CD14-positive monocyte (primary cell): ENCODE measurements around the gene TMED1. TPM values are rescaled to one million over a fixed set of nuclear protein-coding genes. Genes with fewer than 3 reads are reported as not detected.

Source experiments
- DNase-seq, 3 donors: peaks; one replicate each; pipeline ENCODE4 v3.0.0-alpha.2; 2011 to 2022
- H2AFZ ChIP-seq: 2 replicates; pipeline ENCODE4 v1.6.0; 2012; ENCODE audit warnings: mild to moderate bottlenecking, low read depth, low read length, inconsistent platforms; ENCODE audit not compliant: insufficient read depth, poor library complexity, severe bottlenecking
- H3K27ac ChIP-seq, 2 donors: 1 replicate in 1 of 2; 2 replicates in 1 of 2; pipeline ENCODE4 v1.5.1; 2012 to 2013; ENCODE audit warnings: low read length in 2 of 2, control low read depth in 1 of 2, inconsistent platforms in 1 of 2, low read depth in 1 of 2, mild to moderate bottlenecking in 1 of 2
- H3K27me3 ChIP-seq, 2 donors: one replicate each; pipeline versions ENCODE4 v1.6.0 to v1.6.1; 2011 to 2013; ENCODE audit warnings: low read length in 2 of 2; ENCODE audit not compliant: control insufficient read depth in 2 of 2, insufficient read depth in 2 of 2
- H3K36me3 ChIP-seq, 2 donors: replicated peaks in 1 of 2; 1 replicate in 1 of 2; 2 replicates in 1 of 2; pipeline versions ENCODE4 v1.5.1 to v1.6.1; 2012 to 2013; ENCODE audit warnings: low read length in 2 of 2, control low read depth in 1 of 2, inconsistent platforms in 1 of 2, mild to moderate bottlenecking in 1 of 2; ENCODE audit not compliant: insufficient read depth in 2 of 2, control insufficient read depth in 1 of 2
- H3K4me1 ChIP-seq, 2 donors: 1 replicate in 1 of 2; 2 replicates in 1 of 2; pipeline versions ENCODE4 v1.5.1 to v1.6.1; 2012 to 2013; ENCODE audit warnings: low read length in 2 of 2, control low read depth in 1 of 2, inconsistent platforms in 1 of 2, mild to moderate bottlenecking in 1 of 2, moderate library complexity in 1 of 2; ENCODE audit not compliant: insufficient read depth in 2 of 2, control insufficient read depth in 1 of 2
- H3K4me2 ChIP-seq: replicated peaks from 2 replicates; pipeline ENCODE3; 2012; ENCODE audit warnings: low read length, moderate library complexity, mild to moderate bottlenecking; ENCODE audit not compliant: poor library complexity, severe bottlenecking; ENCODE audit errors: extremely low read depth
- H3K4me3 ChIP-seq, 3 experiments: fragments of 200-600 bp in 1 of 3; sonication (generic) in 1 of 3; replicated peaks in 1 of 3; 1 replicate in 2 of 3; 2 replicates in 1 of 3; pipeline ENCODE4 v1.5.1; 2011 to 2013; ENCODE audit warnings: low read length in 3 of 3, mild to moderate bottlenecking in 3 of 3, control low read depth in 2 of 3, low read depth in 2 of 3, inconsistent platforms in 1 of 3, moderate library complexity in 1 of 3
- H3K79me2 ChIP-seq: 2 replicates; pipeline ENCODE4 v1.6.0; 2012; ENCODE audit warnings: mild to moderate bottlenecking, control low read depth, inconsistent platforms, low read length, moderate library complexity; ENCODE audit not compliant: insufficient read depth
- H3K9ac ChIP-seq: 2 replicates; pipeline ENCODE4 v1.6.0; 2017; ENCODE audit warnings: low read length, mild to moderate bottlenecking; ENCODE audit not compliant: insufficient read depth, poor library complexity, severe bottlenecking
- H3K9me3 ChIP-seq, 2 donors: replicated peaks in 1 of 2; 1 replicate in 1 of 2; 2 replicates in 1 of 2; pipeline versions ENCODE4 v1.5.1 to v1.6.1; 2012 to 2013; ENCODE audit warnings: low read length in 2 of 2, control low read depth in 1 of 2; ENCODE audit not compliant: control insufficient read depth in 1 of 2, insufficient read depth in 1 of 2
- H4K20me1 ChIP-seq: 2 replicates; pipeline ENCODE4 v1.6.0; 2012; ENCODE audit warnings: mild to moderate bottlenecking, low read length, control low read depth, moderate library complexity; ENCODE audit not compliant: insufficient read depth
- H3K27ac Mint-ChIP-seq, 7 donors: one replicate each; pipeline ENCODE4 v1.8.0; 2020; ENCODE audit warnings: mild to moderate bottlenecking in 7 of 7, mixed read lengths in 7 of 7, moderate library complexity in 6 of 7, inconsistent platforms in 2 of 7
- H3K27me3 Mint-ChIP-seq, 3 donors: one replicate each; pipeline ENCODE4 v1.8.0; 2021 to 2022; ENCODE audit warnings: low read depth in 3 of 3, mild to moderate bottlenecking in 3 of 3, mixed read lengths in 3 of 3, moderate library complexity in 3 of 3, inconsistent platforms in 1 of 3
- H3K36me3 Mint-ChIP-seq, 2 donors: one replicate each; pipeline ENCODE4 v1.8.0; 2020; ENCODE audit warnings: mixed read lengths in 2 of 2, inconsistent platforms in 1 of 2, mild to moderate bottlenecking in 1 of 2
- H3K4me1 Mint-ChIP-seq: one replicate; pipeline ENCODE4 v1.8.0; 2020; ENCODE audit warnings: mild to moderate bottlenecking, mixed read lengths
- H3K4me3 Mint-ChIP-seq, 2 donors: one replicate each; pipeline ENCODE4 v1.8.0; 2020; ENCODE audit warnings: mild to moderate bottlenecking in 2 of 2, mixed read lengths in 2 of 2, moderate library complexity in 1 of 2
- H3K9me3 Mint-ChIP-seq, 7 donors: one replicate each; pipeline ENCODE4 v1.8.0; 2020 to 2022; ENCODE audit warnings: mixed read lengths in 7 of 7, mild to moderate bottlenecking in 6 of 7, moderate library complexity in 6 of 7, inconsistent platforms in 2 of 7
- WGBS: methylation state at CpG from one replicate; pipeline ENCODE4 v1.1.5; 2013; ENCODE audit warnings: missing lambda C conversion rate; ENCODE audit not compliant: insufficient coverage; 5-methylcytosine and 5-hydroxymethylcytosine counted together
- intact Hi-C, 2 donors: fragments of 100-400 bp; cut with micrococcal nuclease; formaldehyde crosslinking; loops; one replicate each; pipeline versions ENCODE4 v1.15.0 to v1.15.1; 2023
- polyA plus RNA-seq, 3 donors: library from polyadenylated mRNA; depleted of rRNA in 1 of 3; unstranded in 2 of 3; stranded (reverse) in 1 of 3; fragments of 300-500 nt in 2 of 3; fragments of >200 nt in 1 of 3; fragmentation: Illumina TruSeq in 2 of 3; gene quantifications; 1 replicate in 2 of 3; 2 replicates in 1 of 3; pipeline ENCODE4 v1.2.3, GENCODE V29; 2012 to 2021
- TF ChIP-seq, protein P1 (sequence below): fragments of 200-600 bp; IDR thresholded peaks from one replicate; pipeline ENCODE4 v1.8.0; 2022; ENCODE audit warnings: antibody characterized with exemption, mild to moderate bottlenecking

The TMED1 gene
- polyA plus RNA-seq, 3 donors: 23.2 to 56.7 (median 51.3) TPM

DNA sequence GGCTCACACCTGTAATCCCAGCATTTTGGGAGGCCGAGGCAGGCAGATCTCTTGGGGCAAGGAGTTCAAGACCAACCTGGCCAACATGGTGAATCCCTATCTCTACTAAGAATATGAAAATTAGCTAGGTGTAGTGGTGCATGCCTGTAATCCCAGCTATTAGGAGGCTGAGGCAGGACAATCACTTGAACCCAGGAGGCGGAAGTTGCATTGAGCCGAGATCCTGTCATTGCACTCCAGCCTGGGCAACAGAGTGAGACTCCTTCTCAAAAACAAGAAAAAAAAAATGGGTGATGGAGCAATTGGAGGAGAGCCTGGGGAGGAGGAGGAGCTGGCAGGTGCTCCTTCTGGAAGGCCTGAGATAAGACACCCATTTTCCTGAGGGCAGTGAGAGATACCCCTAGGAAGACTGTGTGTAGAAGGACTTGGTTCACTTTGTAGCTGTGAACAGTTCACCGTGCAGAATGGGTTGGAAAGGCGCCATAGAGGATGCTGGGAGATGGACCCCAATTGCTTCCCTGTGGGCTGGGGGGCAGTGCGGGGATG is 26.6 kb upstream of the TMED1 start:
- intact Hi-C loops: loop anchor here in 1 of 2 donors (5.0 kb wide), 1 partner anchor 145 kb away; the partner anchor contains the start of gene DNM2
- TF ChIP-seq, protein P1, sequence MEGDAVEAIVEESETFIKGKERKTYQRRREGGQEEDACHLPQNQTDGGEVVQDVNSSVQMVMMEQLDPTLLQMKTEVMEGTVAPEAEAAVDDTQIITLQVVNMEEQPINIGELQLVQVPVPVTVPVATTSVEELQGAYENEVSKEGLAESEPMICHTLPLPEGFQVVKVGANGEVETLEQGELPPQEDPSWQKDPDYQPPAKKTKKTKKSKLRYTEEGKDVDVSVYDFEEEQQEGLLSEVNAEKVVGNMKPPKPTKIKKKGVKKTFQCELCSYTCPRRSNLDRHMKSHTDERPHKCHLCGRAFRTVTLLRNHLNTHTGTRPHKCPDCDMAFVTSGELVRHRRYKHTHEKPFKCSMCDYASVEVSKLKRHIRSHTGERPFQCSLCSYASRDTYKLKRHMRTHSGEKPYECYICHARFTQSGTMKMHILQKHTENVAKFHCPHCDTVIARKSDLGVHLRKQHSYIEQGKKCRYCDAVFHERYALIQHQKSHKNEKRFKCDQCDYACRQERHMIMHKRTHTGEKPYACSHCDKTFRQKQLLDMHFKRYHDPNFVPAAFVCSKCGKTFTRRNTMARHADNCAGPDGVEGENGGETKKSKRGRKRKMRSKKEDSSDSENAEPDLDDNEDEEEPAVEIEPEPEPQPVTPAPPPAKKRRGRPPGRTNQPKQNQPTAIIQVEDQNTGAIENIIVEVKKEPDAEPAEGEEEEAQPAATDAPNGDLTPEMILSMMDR: no peak
- Histone ChIP-seq H3K4me3 (no peak overlapping the region), H3K4me2 (no peak overlapping the region), H4K20me1 (peaks cover 16% of the 10 kb centered on the region), H2AFZ (no peak overlapping the region), H3K9me3 (no peaks in the 10 kb centered on the region), H3K27ac (peak overlapping the region in 1 of 2 donors; percentile 79), H3K4me1 (peaks cover 31 to 67% of the 10 kb centered on the region in 2 donors), H3K27me3 (no peaks in the 10 kb centered on the region), H3K9ac (no peak overlapping the region), H3K36me3 (peaks cover 26 to 33% of the 10 kb centered on the region in 2 donors), H3K79me2 (peaks cover 24% of the 10 kb centered on the region)
- peaks cover 35 to 59% of the 10 kb centered on the region in 2 donors for H3K36me3 Mint-ChIP-seq
- H3K27ac Mint-ChIP-seq: peak overlapping the region; percentile 74 to 94 (median 88)
- 100% methylated on average over 2 of the region's 6 CpGs for WGBS
- peaks cover 0 to 5% (median 3%) of the 10 kb centered on the region in 3 donors for H3K27me3 Mint-ChIP-seq
- peaks cover 0 to 4% (median 0%) of the 10 kb centered on the region in 7 donors for H3K9me3 Mint-ChIP-seq
- H3K4me1 Mint-ChIP-seq: peaks cover 47% of the 10 kb centered on the region
- no peak overlapping the region for H3K4me3 Mint-ChIP-seq
- no peak for DNase-seq

DNA sequence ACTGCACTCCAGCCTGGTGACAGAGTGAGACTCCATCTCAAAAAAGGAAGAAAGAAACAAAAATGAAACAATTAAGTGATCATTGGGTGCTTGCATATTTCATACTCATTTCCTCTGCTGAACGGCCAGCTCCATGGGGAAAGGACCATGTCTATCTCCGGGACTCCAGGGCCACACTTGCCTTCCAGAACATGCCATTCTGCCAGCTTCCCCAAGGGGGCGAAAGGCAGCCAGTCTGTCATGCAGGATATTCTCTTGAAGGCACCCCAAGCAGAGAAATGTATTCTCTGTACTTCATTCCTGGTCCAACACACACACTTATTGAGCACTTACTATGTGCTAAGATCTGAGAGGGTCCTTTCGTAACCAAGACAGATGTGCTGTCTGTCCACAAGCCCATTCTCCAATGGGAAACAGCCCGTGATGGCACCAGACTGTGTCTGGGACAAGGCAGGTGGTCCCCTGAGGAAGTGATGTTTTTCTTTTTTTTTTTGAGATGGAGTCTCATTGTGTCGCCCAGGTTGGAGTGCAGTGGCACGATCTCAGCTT is 25.2 kb upstream of the TMED1 start:
- intact Hi-C loops: loop anchor here in 1 of 2 donors (5.0 kb wide), 1 partner anchor 144 kb away; the partner anchor contains the start of gene DNM2
- Histone ChIP-seq H3K36me3 (peaks cover 38 to 45% of the 10 kb centered on the region in 2 donors), H2AFZ (no peak overlapping the region), H3K27me3 (no peaks in the 10 kb centered on the region), H3K4me3 (no peak overlapping the region), H3K27ac (peak overlapping the region; percentile 28 to 77), H3K4me1 (peaks cover 24 to 56% of the 10 kb centered on the region in 2 donors), H3K9ac (no peak overlapping the region), H3K4me2 (peak overlapping the region; percentile 9), H3K79me2 (peaks cover 24% of the 10 kb centered on the region), H4K20me1 (peaks cover 20% of the 10 kb centered on the region), H3K9me3 (no peaks in the 10 kb centered on the region)
- Mint-ChIP-seq H3K4me3 (peak overlapping the region in 1 of 2 donors; percentile 11), H3K36me3 (peaks cover 36 to 71% of the 10 kb centered on the region in 2 donors), H3K9me3 (peaks cover 0 to 5% (median 0%) of the 10 kb centered on the region in 7 donors), H3K4me1 (peaks cover 40% of the 10 kb centered on the region), H3K27ac (peak overlapping the region; percentile 82 to 95 (median 90)), H3K27me3 (peaks cover 0 to 5% (median 3%) of the 10 kb centered on the region in 3 donors)
- TF ChIP-seq, protein P1: peak; percentile 81
- WGBS: 7% methylated on average over 3 of the region's 7 CpGs
- DNase-seq: peak; percentile 79 to 87 (median 81)
